Measurements from ENCODE around the gene NFE2L2.

- TF ChIP-seq CTCF (conservative IDR thresholded peaks at IDR 0.05 in 1 of 2, IDR thresholded peaks at IDR 0.05 in 1 of 2; ENCODE audit: low read depth in 1 of 2, low read length in 2 of 2), result no peak
- no peak for TF ChIP-seq EZH2 (IDR thresholded peaks at IDR 0.05; ENCODE audit: low read length, missing control alignments)
These were observed 16.7 kb downstream of the NFE2L2 start for GRCh38 chr2:177247693-177248262.

Measured in fibroblast of lung (primary cell).